Hematopoietic multipotent progenitor cell treated with erythropoietin and hydrocortisone succinate and interleukin-3 and kit ligand, for 15 days (in vitro differentiated cells): ENCODE data around the gene SMARCAL1.
"Not testable (repeated sequence)": the region's sequence is repeated elsewhere in the genome, so short reads cannot be mapped to it uniquely, and the experiment has no call there.

Source experiments
- DNase-seq: peaks from one replicate; pipeline ENCODE4 v3.0.0-alpha.2; 2015; ENCODE audit warnings: low spot score

Gene SMARCAL1

GRCh38 chr2:216502381-216503158, 90.3 kb downstream of the SMARCAL1 start:
- no peak for DNase-seq

- DNase-seq, result no peak
Measured at GRCh38 chr2:216503159-216503629, 90.9 kb downstream of the SMARCAL1 start.

GRCh38 chr2:216503697-216504375, 91.6 kb downstream of the SMARCAL1 start:
- no peak for DNase-seq

- DNase-seq, result no peak
Measured at GRCh38 chr2:216504376-216504762, 92.1 kb downstream of the SMARCAL1 start.

- no peak for DNase-seq
Measured at GRCh38 chr2:216505133-216506106, 93.1 kb downstream of the SMARCAL1 start.

GRCh38 chr2:216507220-216508160, 95.2 kb downstream of the SMARCAL1 start:
- no peak for DNase-seq

GRCh38 chr2:216508229-216508628, 95.9 kb downstream of the SMARCAL1 start:
- DNase-seq, result no peak

GRCh38 chr2:216516730-216517350, 104.6 kb downstream of the SMARCAL1 start:
- peak; percentile 29 for DNase-seq

GRCh38 chr2:216517447-216518225, 105.4 kb downstream of the SMARCAL1 start:
- no peak for DNase-seq

- not testable (repeated sequence) for DNase-seq
Measured at GRCh38 chr2:216518566-216519119, 106.4 kb downstream of the SMARCAL1 start.

GRCh38 chr2:216519154-216519762, 107.0 kb downstream of the SMARCAL1 start:
- DNase-seq, result peak; percentile 57

GRCh38 chr2:216520112-216520511, 107.8 kb downstream of the SMARCAL1 start:
- DNase-seq, result no peak

GRCh38 chr2:216522892-216523502, 110.7 kb downstream of the SMARCAL1 start:
- no peak for DNase-seq

GRCh38 chr2:216525972-216526371, 113.7 kb downstream of the SMARCAL1 start:
- no peak for DNase-seq

GRCh38 chr2:216526939-216527338, 114.7 kb downstream of the SMARCAL1 start:
- DNase-seq, result no peak

GRCh38 chr2:216527600-216527999, 115.3 kb downstream of the SMARCAL1 start:
- DNase-seq, result no peak

GRCh38 chr2:216532562-216532961, 120.3 kb downstream of the SMARCAL1 start:
- DNase-seq, result no peak
